Neural crest cell (in vitro differentiated cells): ENCODE data around the gene TUBB4A. TPM values are rescaled to one million over a fixed set of nuclear protein-coding genes. Genes with fewer than 3 reads are reported as not detected.

Experiments used
- DNase-seq: peaks from one replicate; pipeline ENCODE4 v3.0.0; 2021; ENCODE audit warnings: low read depth, mixed read lengths, low spot score
- H3K27ac Mint-ChIP-seq: one replicate; pipeline ENCODE4 v1.8.0; 2021; ENCODE audit warnings: mild to moderate bottlenecking, mixed read lengths; ENCODE audit not compliant: unreplicated experiment
- H3K27me3 Mint-ChIP-seq: 2 replicates; pipeline ENCODE4 v1.8.0; 2021; ENCODE audit warnings: low read depth, mild to moderate bottlenecking, mixed read lengths
- H3K36me3 Mint-ChIP-seq: 2 replicates; pipeline ENCODE4 v1.8.0; 2021; ENCODE audit warnings: low read depth, mild to moderate bottlenecking, mixed read lengths
- H3K4me1 Mint-ChIP-seq: 2 replicates; pipeline ENCODE4 v1.8.0; 2021; ENCODE audit warnings: mixed read lengths
- H3K4me3 Mint-ChIP-seq: one replicate; pipeline ENCODE4 v1.8.0; 2021; ENCODE audit warnings: mild to moderate bottlenecking, mixed read lengths
- H3K9me3 Mint-ChIP-seq: 2 replicates; pipeline ENCODE4 v1.8.0; 2021; ENCODE audit warnings: mixed read lengths
- CTCF ChIP-seq: fragments of 200-600 bp; sonication (generic); conservative IDR thresholded peaks from 2 replicates; pipeline ENCODE4 v1.5.0; 2021; ENCODE audit warnings: antibody characterized with exemption, mild to moderate bottlenecking
- total RNA-seq: library from RNA; stranded (reverse); gene quantifications from 2 replicates; pipeline ENCODE4 v1.2.1, GENCODE V29; 2021

The TUBB4A gene
- total RNA-seq, 1 donor from 2014 or later = 39.9 TPM

GRCh38 chr19:6479836-6480398 is 22.2 kb downstream of the TUBB4A start:
- H3K27me3 Mint-ChIP-seq = peaks cover 27% of the 10 kb centered on the region

GRCh38 chr19:6478815-6479214 is 23.3 kb downstream of the TUBB4A start:
- no peak for TF ChIP-seq CTCF

More at GRCh38 chr19:6479836-6480398, 22.2 kb downstream of the TUBB4A start:
- Mint-ChIP-seq H3K27ac (no peak overlapping the region), H3K4me1 (peaks cover 11% of the 10 kb centered on the region), H3K9me3 (no peaks in the 10 kb centered on the region), H3K4me3 (no peak overlapping the region), H3K36me3 (no peaks in the 10 kb centered on the region)
- no peak for TF ChIP-seq CTCF
- DNase-seq = no peak

GRCh38 chr19:6476896-6477431 is 25.1 kb downstream of the TUBB4A start:
- DNase-seq = no peak
- Mint-ChIP-seq H3K9me3 (no peaks in the 10 kb centered on the region), H3K36me3 (no peaks in the 10 kb centered on the region), H3K4me1 (peaks cover 10% of the 10 kb centered on the region), H3K27me3 (peaks cover 35% of the 10 kb centered on the region), H3K27ac (no peak overlapping the region), H3K4me3 (no peak overlapping the region)
- TF ChIP-seq CTCF = no peak

More at GRCh38 chr19:6478815-6479214, 23.3 kb downstream of the TUBB4A start:
- Mint-ChIP-seq H3K4me3 (no peak overlapping the region), H3K4me1 (peaks cover 11% of the 10 kb centered on the region), H3K27me3 (peaks cover 37% of the 10 kb centered on the region), H3K36me3 (no peaks in the 10 kb centered on the region), H3K9me3 (no peaks in the 10 kb centered on the region), H3K27ac (no peak overlapping the region)
- DNase-seq = no peak

- no peaks in the 10 kb centered on the region for H3K9me3 Mint-ChIP-seq
- peak; percentile 90 for DNase-seq
- H3K27me3 Mint-ChIP-seq = peaks cover 33% of the 10 kb centered on the region
- no peaks in the 10 kb centered on the region for H3K36me3 Mint-ChIP-seq
- no peak for TF ChIP-seq CTCF
- no peak overlapping the region for H3K27ac Mint-ChIP-seq
- H3K4me3 Mint-ChIP-seq = peak overlapping the region; percentile 80
- H3K4me1 Mint-ChIP-seq = peaks cover 7% of the 10 kb centered on the region
Observed at GRCh38 chr19:6476155-6476895, 25.8 kb downstream of the TUBB4A start.

GRCh38 chr19:6475321-6476108 is 26.6 kb downstream of the TUBB4A start:
- H3K4me1 Mint-ChIP-seq = peaks cover 7% of the 10 kb centered on the region
- TF ChIP-seq CTCF = no peak
- no peaks in the 10 kb centered on the region for H3K9me3 Mint-ChIP-seq
- peak overlapping the region; percentile 80 for H3K4me3 Mint-ChIP-seq
- no peak overlapping the region for H3K27ac Mint-ChIP-seq
- DNase-seq = no peak
- no peaks in the 10 kb centered on the region for H3K36me3 Mint-ChIP-seq
- H3K27me3 Mint-ChIP-seq = peaks cover 36% of the 10 kb centered on the region
